NCI-H187 treated with DMSO at 0.1 percent for 48 hours (cell line): ENCODE data around the gene RETN.

Source experiments
- DNase-seq: peaks from one replicate; lab custom pipeline; 2025; lab: John Stamatoyannopoulos, UW

RETN gene, protein sequence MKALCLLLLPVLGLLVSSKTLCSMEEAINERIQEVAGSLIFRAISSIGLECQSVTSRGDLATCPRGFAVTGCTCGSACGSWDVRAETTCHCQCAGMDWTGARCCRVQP

GRCh38 chr19:7668842-7669241 lies at the start of gene RETN:
TSS of gene RETN (plus strand) at chr19:7669049. CDS start at chr19:7669327, 278 bp downstream.
- no peak for DNase-seq

DNA sequence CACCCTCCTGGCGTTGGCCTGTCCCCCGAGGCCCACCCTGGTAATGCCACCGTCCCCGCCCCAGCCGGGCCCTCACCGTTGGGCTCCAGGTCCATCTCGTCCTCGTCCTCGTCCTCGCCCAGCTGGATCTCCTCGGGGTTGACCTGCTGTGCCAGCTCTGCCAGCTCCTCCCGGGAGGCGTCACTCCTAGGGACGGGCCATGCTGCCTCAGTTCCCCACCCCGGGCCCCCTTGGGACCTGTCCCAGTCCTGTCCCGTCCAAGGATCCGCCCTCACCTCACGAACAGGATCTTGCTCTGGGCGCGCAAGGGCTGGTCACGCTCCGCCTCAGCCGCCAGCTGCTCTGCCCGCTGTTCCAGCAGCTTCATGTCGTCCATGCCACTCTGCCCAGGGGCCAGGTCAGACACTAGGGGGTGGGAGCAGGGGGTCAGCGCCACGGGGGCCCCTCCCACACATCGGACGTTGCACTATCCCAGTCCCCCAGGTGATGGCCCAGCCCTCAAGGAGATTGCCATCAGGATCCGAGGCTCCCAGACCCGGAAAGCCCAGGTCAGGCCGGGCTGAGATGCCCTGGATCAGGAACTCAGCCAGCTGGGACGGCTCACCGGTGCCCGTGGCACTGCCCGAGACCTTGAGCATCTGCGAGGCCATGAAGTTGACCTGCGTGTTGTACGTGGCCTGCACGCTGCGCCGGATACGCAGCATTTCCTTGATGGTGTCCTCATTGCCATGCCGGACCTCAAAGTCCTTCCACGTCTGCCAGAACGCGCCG lies 49.0 kb upstream of the RETN start:
- DNase-seq, result no peak

GRCh38 chr19:7620442-7621412 lies 48.1 kb upstream of the RETN start:
- no peak for DNase-seq

- no peak for DNase-seq
Observed at GRCh38 chr19:7622933-7623685, 45.7 kb upstream of the RETN start.

GRCh38 chr19:7623725-7624603 lies 44.9 kb upstream of the RETN start:
- DNase-seq, result no peak

GRCh38 chr19:7624810-7625209 lies 44.0 kb upstream of the RETN start:
- DNase-seq, result no peak

DNA sequence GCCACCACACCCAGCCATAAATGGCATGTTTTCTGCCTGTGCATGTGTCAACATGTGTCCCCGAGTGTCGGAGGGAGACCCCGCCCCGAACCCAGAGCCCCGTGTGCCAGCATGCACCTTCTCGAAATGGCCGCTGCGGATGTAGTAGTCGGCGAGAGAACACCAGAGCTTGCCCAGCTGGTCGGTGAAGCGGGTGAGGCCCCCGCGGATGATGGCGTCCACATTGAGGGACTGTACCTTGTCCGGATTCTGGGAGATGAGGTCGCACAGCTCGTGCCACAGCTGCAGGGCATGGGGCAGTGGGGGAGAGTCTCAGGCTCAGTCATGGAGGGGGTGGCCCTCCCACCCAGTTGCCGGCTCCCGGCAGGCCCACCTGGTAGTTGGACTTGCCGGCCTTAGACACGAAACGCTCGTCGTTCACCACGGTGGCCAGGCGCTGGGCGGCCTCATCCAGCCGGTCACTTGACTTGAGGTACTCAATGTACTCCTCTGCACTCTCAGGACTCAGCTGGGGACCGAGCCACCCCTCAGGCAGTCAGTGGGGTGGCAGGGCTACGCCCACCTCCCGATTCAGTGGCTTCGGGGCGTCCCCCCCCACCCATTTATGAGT lies 43.0 kb upstream of the RETN start:
- DNase-seq, result no peak

GRCh38 chr19:7627166-7627565 lies 41.7 kb upstream of the RETN start:
- DNase-seq, result no peak

DNA sequence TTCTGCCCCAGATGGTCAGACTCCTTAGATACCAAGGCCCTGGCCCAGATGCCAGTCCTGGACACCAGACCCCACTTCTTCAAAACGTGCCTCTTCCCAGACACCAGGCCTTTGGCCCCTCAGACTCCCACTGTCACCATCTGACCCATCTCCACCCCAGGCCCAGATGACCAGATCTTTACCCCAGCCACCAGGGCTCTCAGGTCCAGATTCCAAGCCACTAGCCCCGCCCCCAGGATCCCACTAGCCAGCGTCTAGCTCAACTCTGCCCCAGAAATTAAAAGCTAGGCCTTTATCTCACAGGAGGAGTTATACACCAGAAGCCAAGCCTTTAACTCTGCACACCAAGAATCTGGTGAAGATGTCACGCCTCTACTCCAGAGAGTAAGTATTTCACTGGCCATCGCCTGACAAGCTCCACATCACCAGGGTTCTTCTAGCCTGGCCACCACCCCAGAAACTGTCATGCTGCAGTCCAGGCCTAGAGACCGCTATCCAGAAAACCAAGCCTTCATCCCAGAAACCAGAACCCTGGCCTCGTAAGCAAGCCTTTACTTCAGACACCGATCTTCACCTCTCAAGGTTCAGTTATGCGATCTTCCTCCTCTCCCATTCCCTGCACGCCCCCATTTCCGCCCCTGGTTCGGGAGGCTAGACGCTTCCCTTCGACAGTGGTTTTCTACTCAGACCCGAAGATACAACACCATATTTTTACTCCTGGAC lies 40.1 kb upstream of the RETN start:
- DNase-seq, result no peak

DNA sequence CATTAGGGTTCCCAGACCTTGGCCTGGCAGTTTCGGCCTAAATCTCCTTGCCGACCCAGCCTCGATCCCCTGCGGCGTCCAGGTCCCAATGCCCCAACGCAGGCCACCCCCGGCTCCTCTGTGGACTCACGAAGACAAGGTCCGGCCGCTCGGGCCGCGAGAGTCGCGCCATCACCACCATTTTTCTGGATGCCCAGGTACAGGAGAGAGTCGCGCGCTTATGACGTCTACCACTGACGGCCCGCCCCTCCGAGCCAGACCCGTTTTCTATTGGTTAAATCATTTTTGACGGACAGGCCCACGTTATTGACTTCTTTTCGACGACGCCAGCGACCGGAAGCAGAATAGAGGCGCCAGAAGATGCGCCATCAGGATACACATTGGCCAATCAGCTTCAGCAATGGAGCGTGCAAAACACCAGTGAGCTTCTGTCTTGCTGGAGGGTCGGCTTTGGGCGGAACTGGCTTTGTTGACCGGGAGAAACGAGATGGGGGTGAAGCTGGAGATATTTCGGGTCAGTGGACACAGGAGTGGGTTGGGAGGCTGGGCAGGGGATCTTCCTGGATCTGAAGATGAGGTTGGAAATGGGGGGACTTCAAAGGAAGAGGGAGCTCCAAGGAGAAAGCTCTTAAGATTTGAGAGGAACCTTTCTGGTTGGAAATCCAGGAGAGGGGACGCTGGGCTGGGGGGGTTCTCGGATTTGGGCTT lies 39.3 kb upstream of the RETN start, which contains the start of the genes PET100 and XAB2:
Gene PET100 (plus strand): TSS at position 447 of the 708 bp plus-strand sequence. CDS start 41 bp downstream, at position 488.
Gene XAB2 (minus strand): TSS at position 199 of the 708 bp plus-strand sequence. CDS start 18 bp downstream, at position 181.
- peak; percentile 74 for DNase-seq

GRCh38 chr19:7631577-7631976 lies 37.3 kb upstream of the RETN start:
- no peak for DNase-seq

- DNase-seq, result no peak
Observed at GRCh38 chr19:7632340-7633203, 36.3 kb upstream of the RETN start.

GRCh38 chr19:7633698-7634097 lies 35.2 kb upstream of the RETN start, which contains the start of gene PCP2:
TSS of gene PCP2 (minus strand) at chr19:7633719. CDS start at chr19:7633457, 262 bp downstream.
- DNase-seq, result no peak

GRCh38 chr19:7635670-7636069 lies 33.2 kb upstream of the RETN start:
- DNase-seq, result no peak

- no peak for DNase-seq
Observed at GRCh38 chr19:7636317-7636690, 32.5 kb upstream of the RETN start.

DNA sequence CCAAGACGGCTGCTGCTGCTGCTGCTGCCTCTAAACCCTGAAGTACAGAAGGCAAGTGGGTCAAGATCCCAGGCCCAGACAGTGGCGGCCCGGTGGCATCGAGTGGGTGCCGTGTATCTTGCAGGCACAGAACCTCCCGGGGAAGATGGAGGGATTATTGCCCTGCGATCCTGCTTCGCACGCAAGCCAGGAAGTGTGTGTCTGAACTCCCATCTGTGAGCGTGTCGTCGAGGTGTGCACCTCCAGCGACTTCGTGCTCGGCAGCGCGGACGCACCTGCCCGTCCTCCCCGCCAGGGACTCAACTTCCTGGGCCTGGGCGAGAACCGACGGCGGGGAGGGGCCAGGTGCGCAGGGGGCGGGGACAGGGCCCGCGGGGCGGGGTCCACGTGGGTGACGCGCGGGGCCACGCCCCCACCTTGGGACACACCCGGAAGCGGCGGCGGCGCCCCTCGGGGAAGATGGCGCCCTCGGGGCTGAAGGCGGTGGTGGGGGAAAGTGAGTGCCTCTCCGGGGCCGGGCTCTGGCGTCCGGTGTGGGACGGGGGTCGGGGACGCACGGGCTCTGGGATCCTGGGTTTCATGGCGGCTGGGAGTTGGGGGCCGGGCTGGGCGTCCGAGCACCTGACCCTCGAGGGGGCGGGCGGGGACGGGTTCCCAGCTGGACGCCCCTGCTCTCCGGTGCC lies 32.0 kb upstream of the RETN start, which contains the start of gene STXBP2:
Gene STXBP2 (plus strand): TSS at position 420 of the 683 bp plus-strand sequence. CDS start 40 bp downstream, at position 460.
- DNase-seq, result no peak
